Measurements from ENCODE around the gene FGFR2. TPM values are rescaled to one million over a fixed set of nuclear protein-coding genes. Genes with fewer than 3 reads are reported as not detected.

The FGFR2 gene
- total RNA-seq, 1 experiment from 2014 or later = 19.7 TPM

GRCh38 chr10:121647401-121647800 lies 49.2 kb upstream of the FGFR2 start:
- H4K20me1 ChIP-seq (ENCODE audit: insufficient read depth) = no peaks in the 10 kb centered on the region
- no peaks in the 10 kb centered on the region for H3K79me2 ChIP-seq (ENCODE audit: insufficient read depth, low read length)
- H3K9me2 ChIP-seq (ENCODE audit: insufficient read depth) = no peaks in the 10 kb centered on the region
- ATAC-seq = no peak
- H3K27ac ChIP-seq (ENCODE audit: low read depth, low read length) = no peak overlapping the region
- H3K9me3 ChIP-seq (ENCODE audit: control insufficient read depth in 1 of 2, insufficient read depth in 1 of 2, low read depth in 1 of 2, low read length in 2 of 2) = no peaks in the 10 kb centered on the region
- no peaks in the 10 kb centered on the region for H3K27me3 ChIP-seq (ENCODE audit: insufficient read depth, low read length)
- no peak overlapping the region for H3K4me3 ChIP-seq (replicated peaks in 1 of 2; ENCODE audit: low read depth in 1 of 2, low read length in 2 of 2)
- no peak overlapping the region for H3K9ac ChIP-seq (ENCODE audit: low read length)
- POLR2A ChIA-PET = no interaction called here
- no TSS peak for BruUV-seq (replicated peaks)
- H3K4me1 ChIP-seq (ENCODE audit: control insufficient read depth in 1 of 2, insufficient read depth in 2 of 2, low read length in 2 of 2) = no peaks in the 10 kb centered on the region
- intact Hi-C loops (cut with micrococcal nuclease) = no loop called here
- CTCF ChIA-PET = no interaction called here
- TF ChIP-seq MAX (IDR thresholded peaks at IDR 0.05) (no peak), SRF (IDR thresholded peaks at IDR 0.05; ENCODE audit: low read depth) (no peak), ELF1 (IDR thresholded peaks at IDR 0.05; ENCODE audit: borderline replicate concordance, low read depth) (no peak), POLR2A (IDR thresholded peaks at IDR 0.05; ENCODE audit: borderline replicate concordance, extremely low read depth, insufficient read depth, insufficient read length) (no peak), SIN3A (IDR thresholded peaks at IDR 0.05; ENCODE audit: low read depth) (no peak), CTCF (IDR thresholded peaks at IDR 0.05 in 2 of 3, conservative IDR thresholded peaks at IDR 0.05 in 1 of 3; ENCODE audit: borderline replicate concordance in 1 of 3, insufficient read depth in 1 of 3, low read depth in 2 of 3, low read length in 2 of 3) (no peak), YY1 (IDR thresholded peaks at IDR 0.05; ENCODE audit: extremely low read depth, insufficient replicate concordance, low read depth, low read length) (no peak), RAD21 (IDR thresholded peaks at IDR 0.05; ENCODE audit: low read depth) (no peak), TCF7L2 (IDR thresholded peaks at IDR 0.05; ENCODE audit: borderline replicate concordance, extremely low read depth, insufficient read depth, insufficient read length) (no peak), POLR2AphosphoS5 (IDR thresholded peaks at IDR 0.05; ENCODE audit: low read depth, low read length) (no peak), EZH2phosphoT487 (IDR thresholded peaks at IDR 0.05; ENCODE audit: borderline replicate concordance) (no peak), SP1 (IDR thresholded peaks at IDR 0.05; ENCODE audit: low read depth) (no peak), ZBTB33 (IDR thresholded peaks at IDR 0.05; ENCODE audit: extremely low read depth, insufficient replicate concordance, low read length) (no peak)
- TF ChIP-seq, protein P1, sequence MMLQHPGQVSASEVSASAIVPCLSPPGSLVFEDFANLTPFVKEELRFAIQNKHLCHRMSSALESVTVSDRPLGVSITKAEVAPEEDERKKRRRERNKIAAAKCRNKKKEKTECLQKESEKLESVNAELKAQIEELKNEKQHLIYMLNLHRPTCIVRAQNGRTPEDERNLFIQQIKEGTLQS (IDR thresholded peaks at IDR 0.05) = no peak
- no peak for DNase-seq (ENCODE audit: low read depth, low spot score)
- RAD21 ChIA-PET (ENCODE audit: low non-redundant PET in 1 of 2, low total read pairs in 2 of 2, uncharacterized antibody in 2 of 2, unreplicated experiment in 2 of 2) = no interaction called here
- H2AFZ ChIP-seq (ENCODE audit: low read depth, low read length, poor library complexity, severe bottlenecking) = no peak overlapping the region
- H3K4me2 ChIP-seq (ENCODE audit: low read length) = no peak overlapping the region
- H3K36me3 ChIP-seq (ENCODE audit: control insufficient read depth in 1 of 2, insufficient read depth in 2 of 2, low read length in 2 of 2) = no peaks in the 10 kb centered on the region
